Keratinocyte (primary cell): Measurements from ENCODE around the gene ZBTB4. TPM values are rescaled to one million over a fixed set of nuclear protein-coding genes. Genes with fewer than 3 reads are reported as not detected.

Experiments used
- DNase-seq: peaks from one replicate; pipeline ENCODE4 v3.0.0-alpha.2; 2011; ENCODE audit warnings: low read depth, missing footprints, low spot score
- FAIRE-seq: peaks from 2 replicates; lab custom pipeline; 2011; peaks lifted over from hg19 to GRCh38; lab: Jason Lieb, UNC
- H2AFZ ChIP-seq: 2 replicates; pipeline ENCODE4 v1.6.0; 2012; ENCODE audit warnings: low read length, control low read depth, inconsistent platforms; ENCODE audit not compliant: control insufficient read depth
- H3K27ac ChIP-seq: 2 replicates; pipeline ENCODE4 v1.5.1; 2011; ENCODE audit warnings: low read length; ENCODE audit not compliant: control insufficient read depth, insufficient read depth
- H3K27me3 ChIP-seq: 3 replicates; pipeline ENCODE4 v1.6.0; 2011; ENCODE audit warnings: low read length; ENCODE audit not compliant: control insufficient read depth, insufficient read depth; ENCODE audit errors: extremely low read depth
- H3K36me3 ChIP-seq, 2 experiments: 2 replicates in 1 of 2; 3 replicates in 1 of 2; pipeline ENCODE4 v1.5.1; 2011; ENCODE audit warnings: low read length in 2 of 2, mild to moderate bottlenecking in 1 of 2; ENCODE audit not compliant: control insufficient read depth in 2 of 2, insufficient read depth in 2 of 2; ENCODE audit errors: extremely low read depth in 1 of 2
- H3K4me1 ChIP-seq: 3 replicates; pipeline ENCODE4 v1.5.1; 2011; ENCODE audit warnings: low read length; ENCODE audit not compliant: control insufficient read depth, insufficient read depth; ENCODE audit errors: extremely low read depth
- H3K4me2 ChIP-seq: 3 replicates; pipeline ENCODE4 v1.6.0; 2011; ENCODE audit warnings: low read depth, low read length; ENCODE audit not compliant: control insufficient read depth, insufficient read depth; ENCODE audit errors: extremely low read depth
- H3K4me3 ChIP-seq, 3 experiments: fragments of 200-600 bp in 1 of 3; sonication (generic) in 1 of 3; 2 replicates in 2 of 3; 3 replicates in 1 of 3; pipeline ENCODE4 v1.5.1; 2011 to 2016; ENCODE audit warnings: low read length in 3 of 3, mild to moderate bottlenecking in 3 of 3, control low read depth in 2 of 3, inconsistent platforms in 1 of 3, low read depth in 1 of 3, mixed read lengths in 1 of 3, mixed run types in 1 of 3, moderate library complexity in 1 of 3; ENCODE audit not compliant: control insufficient read depth in 2 of 3, insufficient read depth in 2 of 3; ENCODE audit errors: extremely low read depth in 1 of 3
- H3K79me2 ChIP-seq: 2 replicates; pipeline ENCODE4 v1.6.0; 2012; ENCODE audit warnings: low read length; ENCODE audit not compliant: control insufficient read depth, insufficient read depth
- H3K9ac ChIP-seq: 3 replicates; pipeline ENCODE4 v1.6.0; 2011; ENCODE audit warnings: low read length; ENCODE audit not compliant: control insufficient read depth, insufficient read depth; ENCODE audit errors: extremely low read depth
- H3K9me1 ChIP-seq: 3 replicates; pipeline ENCODE4 v1.6.0; 2011; ENCODE audit warnings: low read length; ENCODE audit not compliant: control insufficient read depth, insufficient read depth; ENCODE audit errors: extremely low read depth
- H3K9me3 ChIP-seq: 2 replicates; pipeline ENCODE4 v1.5.1; 2012; ENCODE audit warnings: low read depth, low read length; ENCODE audit not compliant: control insufficient read depth
- H4K20me1 ChIP-seq: 3 replicates; pipeline ENCODE4 v1.6.0; 2011; ENCODE audit warnings: low read length; ENCODE audit not compliant: control insufficient read depth, insufficient read depth; ENCODE audit errors: extremely low read depth
- CTCF ChIP-seq, 3 experiments: IDR thresholded peaks in 1 of 3; conservative IDR thresholded peaks in 1 of 3; optimal IDR thresholded peaks in 1 of 3; 2 replicates in 2 of 3; 3 replicates in 1 of 3; pipeline versions ENCODE3 to v1.5.1; 2011; ENCODE audit warnings: low read length in 3 of 3, mild to moderate bottlenecking in 3 of 3, moderate library complexity in 2 of 3, control low read depth in 1 of 3, inconsistent platforms in 1 of 3; ENCODE audit not compliant: insufficient read depth in 2 of 3; ENCODE audit errors: extremely low read depth in 1 of 3
- EZH2 ChIP-seq: IDR thresholded peaks from one replicate; pipeline ENCODE4 v1.6.1; 2012; ENCODE audit warnings: inconsistent platforms, mild to moderate bottlenecking, low read length, moderate library complexity
- dilution Hi-C: fragments of 300-500 bp; cut with MboI; formaldehyde crosslinking; loops from one replicate; pipeline ENCODE4 v1.7.0; 2020; ENCODE audit warnings: low sequenced_read_pairs; ENCODE audit not compliant: extremely low pct_ligation_motif_present
- polyA plus RNA-seq, 5 experiments: library from polyadenylated mRNA; depleted of rRNA in 3 of 5; stranded (reverse) in 3 of 5; stranded (forward) in 1 of 5; unstranded in 1 of 5; fragments of >200 nt; gene quantifications; 1 replicate in 1 of 5; 2 replicates in 3 of 5; 3 replicates in 1 of 5; pipeline versions ENCODE4 v1.2.1 to v1.2.3, GENCODE V29; 2011 to 2012; ENCODE audit warnings: missing spikeins in 2 of 5, low read depth in 1 of 5, low replicate concordance in 1 of 5

The ZBTB4 gene
- polyA plus RNA-seq, 1 donor (not counting 4 experiments of a cell fraction or from before 2014, with no cell fraction given), result 20.9 TPM

- no peaks in the 10 kb centered on the region for H3K9me3 ChIP-seq
- H4K20me1 ChIP-seq, result no peaks in the 10 kb centered on the region
- no peaks in the 10 kb centered on the region for H3K27me3 ChIP-seq
- H3K4me3 ChIP-seq, result no peak overlapping the region
- dilution Hi-C loops, result no loop called here
- FAIRE-seq (no peak), DNase-seq (no peak)
- no peak overlapping the region for H3K9ac ChIP-seq
- no peak overlapping the region for H3K4me2 ChIP-seq
- H3K4me1 ChIP-seq, result no peaks in the 10 kb centered on the region
- no peaks in the 10 kb centered on the region for H3K9me1 ChIP-seq
- peaks cover 50 to 52% of the 10 kb centered on the region in 2 experiments for H3K36me3 ChIP-seq
- TF ChIP-seq EZH2, result no peak
- no peak for TF ChIP-seq CTCF (optimal IDR thresholded peaks at IDR 0.05 in 1 of 3, IDR thresholded peaks at IDR 0.05 in 1 of 3, conservative IDR thresholded peaks at IDR 0.05 in 1 of 3; ENCODE audit: extremely low read depth in 1 of 3, insufficient read depth in 2 of 3, low read length in 3 of 3)
- H3K79me2 ChIP-seq, result no peaks in the 10 kb centered on the region
- no peak overlapping the region for H3K27ac ChIP-seq
- H2AFZ ChIP-seq, result no peak overlapping the region
Measured at GRCh38 chr17:7512105-7512504, 32.7 kb upstream of the ZBTB4 start.

- no peak for DNase-seq
- H3K4me1 ChIP-seq, result no peaks in the 10 kb centered on the region
- no peak overlapping the region for H3K4me2 ChIP-seq
- no peaks in the 10 kb centered on the region for H3K9me3 ChIP-seq
- H3K79me2 ChIP-seq, result no peaks in the 10 kb centered on the region
- H2AFZ ChIP-seq, result no peak overlapping the region
- dilution Hi-C loops, result no loop called here
- no peaks in the 10 kb centered on the region for H3K9me1 ChIP-seq
- H3K36me3 ChIP-seq, result peaks cover 55 to 57% of the 10 kb centered on the region in 2 experiments
- H3K9ac ChIP-seq, result no peak overlapping the region
- TF ChIP-seq EZH2 (no peak), CTCF (optimal IDR thresholded peaks at IDR 0.05 in 1 of 3, IDR thresholded peaks at IDR 0.05 in 1 of 3, conservative IDR thresholded peaks at IDR 0.05 in 1 of 3; ENCODE audit: extremely low read depth in 1 of 3, insufficient read depth in 2 of 3, low read length in 3 of 3) (no peak)
- H3K27ac ChIP-seq, result no peak overlapping the region
- no peak for FAIRE-seq
- H3K27me3 ChIP-seq, result no peaks in the 10 kb centered on the region
- no peak overlapping the region for H3K4me3 ChIP-seq
- no peaks in the 10 kb centered on the region for H4K20me1 ChIP-seq
Measured at GRCh38 chr17:7511108-7511507, 31.7 kb upstream of the ZBTB4 start.
